Smooth muscle cell (in vitro differentiated cells): ENCODE results near the gene ZNF768. TPM values are rescaled to one million over a fixed set of nuclear protein-coding genes. Genes with fewer than 3 reads are reported as not detected.
A peak's percentile ranks its signal among the peaks of the same experiment; 100 is the strongest.

Experiments used
- DNase-seq: peaks from one replicate; lab custom pipeline; 2025; ENCODE audit not compliant: unreplicated experiment; lab: John Stamatoyannopoulos, UW
- H2AFZ ChIP-seq: fragments of 200-600 bp; sonication (generic); 2 replicates; pipeline ENCODE4 v1.6.0; 2016; ENCODE audit warnings: antibody characterized with exemption, low read depth, mild to moderate bottlenecking
- H3F3A ChIP-seq: fragments of 200-600 bp; sonication (generic); 2 replicates; pipeline ENCODE4 v1.6.0; 2017; ENCODE audit warnings: antibody characterized with exemption, low read depth
- H3K27ac ChIP-seq: fragments of 200-600 bp; sonication (generic); 2 replicates; pipeline ENCODE4 v1.5.1; 2016; ENCODE audit warnings: low read depth, mild to moderate bottlenecking
- H3K27me3 ChIP-seq: fragments of 200-600 bp; sonication (generic); 2 replicates; pipeline ENCODE4 v1.6.1; 2016; ENCODE audit warnings: low read depth, mild to moderate bottlenecking
- H3K36me3 ChIP-seq: fragments of 200-600 bp; sonication (generic); 2 replicates; pipeline ENCODE4 v1.5.1; 2016; ENCODE audit warnings: low read depth
- H3K4me1 ChIP-seq: fragments of 200-600 bp; sonication (generic); 2 replicates; pipeline ENCODE4 v1.5.1; 2016; ENCODE audit warnings: low read depth
- H3K4me2 ChIP-seq: fragments of 200-600 bp; sonication (generic); 2 replicates; pipeline ENCODE4 v1.6.0; 2016; ENCODE audit warnings: mild to moderate bottlenecking
- H3K4me3 ChIP-seq: fragments of 200-600 bp; sonication (generic); 2 replicates; pipeline ENCODE4 v1.5.1; 2016; ENCODE audit warnings: mild to moderate bottlenecking
- H3K79me2 ChIP-seq: fragments of 200-600 bp; sonication (generic); 2 replicates; pipeline ENCODE4 v1.6.0; 2016; ENCODE audit warnings: low read depth, mild to moderate bottlenecking
- H3K9ac ChIP-seq: fragments of 200-600 bp; sonication (generic); 2 replicates; pipeline ENCODE4 v1.6.0; 2016; ENCODE audit warnings: low read depth
- H3K9me3 ChIP-seq: fragments of 200-600 bp; sonication (generic); replicated peaks from 2 replicates; pipeline ENCODE4 v1.5.1; 2016; ENCODE audit warnings: low read depth
- H4K20me1 ChIP-seq: fragments of 200-600 bp; sonication (generic); 2 replicates; pipeline ENCODE4 v1.6.0; 2016; ENCODE audit warnings: low read depth
- WGBS: methylation state at CpG from one replicate; pipeline ENCODE4 v1.1.7; 2016; ENCODE audit warnings: low lambda C conversion rate; 5-methylcytosine and 5-hydroxymethylcytosine counted together
- polyA plus RNA-seq: library from polyadenylated mRNA; unstranded; fragments of >200 nt; fragmentation: Nextera tagmentation; extraction: Ambion mirVana; gene quantifications from 2 replicates; pipeline ENCODE4 v1.2.1, GENCODE V29; 2016
- total RNA-seq: library from RNA; depleted of rRNA; stranded (reverse); fragments of >200 nt; gene quantifications from 2 replicates; pipeline ENCODE4 v1.2.3, GENCODE V29; 2014
- TF ChIP-seq, protein P1 (sequence below): fragments of 200-600 bp; sonication (generic); IDR thresholded peaks from 2 replicates; pipeline ENCODE4 v1.5.1; 2017; ENCODE audit warnings: borderline replicate concordance, mild to moderate bottlenecking, antibody characterized with exemption; ENCODE audit not compliant: insufficient read depth, poor library complexity, severe bottlenecking

The ZNF768 gene
- total and polyA plus RNA-seq, 2 experiments from 2014 or later, result 15.4 to 18.6 TPM

DNA sequence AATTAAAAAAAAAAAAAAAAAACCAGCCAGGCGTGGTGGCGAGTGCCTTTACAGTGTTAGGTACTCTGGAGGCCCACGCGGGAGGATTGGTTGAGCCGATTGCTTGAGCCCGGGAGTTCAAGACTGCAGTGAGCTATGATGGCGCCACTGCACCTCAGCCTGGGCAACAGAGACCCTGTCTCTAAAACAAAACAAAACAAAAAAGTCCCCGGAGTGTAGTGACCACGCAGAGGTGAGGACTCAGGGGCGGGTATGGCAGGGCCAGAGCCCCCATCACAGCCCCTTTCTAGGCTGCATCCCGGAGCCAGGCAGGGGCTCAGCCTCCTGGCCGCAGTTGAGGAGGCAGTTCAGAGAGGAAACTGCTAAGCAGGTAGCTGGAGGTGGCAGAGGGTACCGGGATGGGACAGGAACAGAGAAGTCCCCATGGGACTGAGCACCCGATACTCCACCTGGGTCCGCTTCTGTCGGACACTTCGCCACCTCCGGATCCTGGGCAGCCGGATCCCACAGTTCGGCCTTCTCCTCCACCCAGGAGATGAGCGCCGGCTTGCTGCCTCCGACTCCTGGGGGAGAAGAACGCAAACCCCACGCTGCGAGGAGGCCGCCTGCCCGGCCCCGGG, 7.5 kb upstream of the ZNF768 start:
- DNase-seq, result no peak
- WGBS, result 20% methylated on average over 29 of the region's 29 CpGs

DNA sequence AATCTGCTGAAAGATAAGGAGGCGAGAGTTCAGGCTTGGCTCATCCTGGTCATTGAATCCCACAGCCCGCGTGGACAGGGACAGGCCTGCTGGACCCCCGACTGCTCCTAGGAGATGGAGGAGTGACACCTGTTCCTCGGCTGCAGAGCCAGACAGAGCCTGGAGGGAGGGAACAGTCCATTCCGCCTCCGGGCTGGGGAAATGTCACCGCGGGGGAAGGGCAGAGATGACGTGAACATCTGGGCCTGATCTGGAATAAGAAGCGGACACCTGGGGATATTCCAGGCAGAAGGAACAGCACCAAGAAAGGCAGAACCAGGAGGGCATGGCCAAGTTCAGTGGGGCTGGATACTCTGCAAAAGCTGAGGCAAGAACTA, 6.8 kb upstream of the ZNF768 start:
- Histone ChIP-seq H3K9me3 (no peaks in the 10 kb centered on the region), H3K4me1 (peaks cover 14% of the 10 kb centered on the region), H3K4me2 (peak overlapping the region; percentile 89), H3F3A (peaks cover 7% of the 10 kb centered on the region), H3K27ac (no peak overlapping the region), H2AFZ (no peak overlapping the region), H3K9ac (no peak overlapping the region), H3K36me3 (no peaks in the 10 kb centered on the region), H3K79me2 (peaks cover 17% of the 10 kb centered on the region), H3K27me3 (no peaks in the 10 kb centered on the region), H3K4me3 (peak overlapping the region; percentile 85), H4K20me1 (no peaks in the 10 kb centered on the region)
- TF ChIP-seq, protein P1, sequence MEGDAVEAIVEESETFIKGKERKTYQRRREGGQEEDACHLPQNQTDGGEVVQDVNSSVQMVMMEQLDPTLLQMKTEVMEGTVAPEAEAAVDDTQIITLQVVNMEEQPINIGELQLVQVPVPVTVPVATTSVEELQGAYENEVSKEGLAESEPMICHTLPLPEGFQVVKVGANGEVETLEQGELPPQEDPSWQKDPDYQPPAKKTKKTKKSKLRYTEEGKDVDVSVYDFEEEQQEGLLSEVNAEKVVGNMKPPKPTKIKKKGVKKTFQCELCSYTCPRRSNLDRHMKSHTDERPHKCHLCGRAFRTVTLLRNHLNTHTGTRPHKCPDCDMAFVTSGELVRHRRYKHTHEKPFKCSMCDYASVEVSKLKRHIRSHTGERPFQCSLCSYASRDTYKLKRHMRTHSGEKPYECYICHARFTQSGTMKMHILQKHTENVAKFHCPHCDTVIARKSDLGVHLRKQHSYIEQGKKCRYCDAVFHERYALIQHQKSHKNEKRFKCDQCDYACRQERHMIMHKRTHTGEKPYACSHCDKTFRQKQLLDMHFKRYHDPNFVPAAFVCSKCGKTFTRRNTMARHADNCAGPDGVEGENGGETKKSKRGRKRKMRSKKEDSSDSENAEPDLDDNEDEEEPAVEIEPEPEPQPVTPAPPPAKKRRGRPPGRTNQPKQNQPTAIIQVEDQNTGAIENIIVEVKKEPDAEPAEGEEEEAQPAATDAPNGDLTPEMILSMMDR, result no peak
- 81% methylated on average over 11 of the region's 11 CpGs for WGBS
- no peak for DNase-seq

More for the DNA sequence above, 7.5 kb upstream of the ZNF768 start:
- Histone ChIP-seq H3K4me3 (peak overlapping the region; percentile 85), H3F3A (peaks cover 7% of the 10 kb centered on the region), H4K20me1 (no peaks in the 10 kb centered on the region), H3K27ac (peak overlapping the region; percentile 64), H3K27me3 (no peaks in the 10 kb centered on the region), H3K36me3 (no peaks in the 10 kb centered on the region), H3K4me1 (peaks cover 13% of the 10 kb centered on the region), H3K9me3 (no peaks in the 10 kb centered on the region), H2AFZ (peak overlapping the region; percentile 99), H3K79me2 (peaks cover 17% of the 10 kb centered on the region), H3K4me2 (peak overlapping the region; percentile 89), H3K9ac (peak overlapping the region; percentile 89)
- TF ChIP-seq, protein P1, result no peak

DNA sequence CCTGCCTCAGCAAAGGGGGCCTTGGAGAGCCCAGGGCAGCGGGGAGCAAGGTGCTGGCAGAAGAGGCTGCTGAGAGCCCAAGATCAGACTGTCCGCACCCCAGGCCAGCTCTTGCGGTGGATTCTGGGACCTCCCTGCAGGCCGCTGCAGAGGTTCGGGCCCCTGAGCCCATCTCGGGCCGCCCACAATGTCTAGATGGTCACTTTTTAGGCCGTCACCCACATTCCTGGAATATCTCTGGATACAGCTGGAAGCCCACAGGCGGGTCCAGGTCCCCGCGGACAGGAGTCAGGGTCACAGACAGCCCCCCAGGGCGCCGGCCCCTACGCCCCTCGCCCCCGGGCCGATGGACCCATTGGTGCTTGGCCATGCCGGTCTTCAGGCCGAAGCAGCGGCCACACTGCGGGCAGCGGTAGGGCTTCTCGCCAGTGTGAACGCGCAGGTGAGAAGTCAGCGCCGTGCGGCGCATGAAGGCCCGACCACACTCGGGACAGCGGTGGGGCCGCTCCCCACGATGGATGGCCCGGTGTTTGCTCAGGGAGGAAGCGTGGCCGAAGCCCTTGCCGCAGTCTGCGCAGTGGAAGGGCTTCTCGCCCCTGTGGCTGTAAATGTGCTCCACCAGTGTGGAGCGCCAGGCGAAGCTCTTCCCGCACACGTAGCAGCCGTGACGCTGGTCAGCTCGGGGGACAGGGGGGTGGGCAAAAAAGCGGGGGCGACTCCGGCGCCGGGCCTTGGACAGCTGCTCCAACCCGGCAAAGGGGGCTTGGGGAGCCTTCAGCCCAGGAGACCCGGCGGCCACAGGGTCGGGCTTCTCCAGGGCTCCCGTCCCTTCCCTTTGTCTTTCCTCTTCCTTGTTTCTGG, 6.1 kb upstream of the ZNF768 start:
- Histone ChIP-seq H3K79me2 (peaks cover 17% of the 10 kb centered on the region), H3K27ac (no peak overlapping the region), H3K27me3 (no peaks in the 10 kb centered on the region), H3K9me3 (no peaks in the 10 kb centered on the region), H2AFZ (no peak overlapping the region), H3K4me1 (peaks cover 21% of the 10 kb centered on the region), H3K4me3 (no peak overlapping the region), H3K36me3 (no peaks in the 10 kb centered on the region), H3K9ac (no peak overlapping the region), H3K4me2 (no peak overlapping the region), H4K20me1 (no peaks in the 10 kb centered on the region), H3F3A (peaks cover 11% of the 10 kb centered on the region)
- 97% methylated on average over 56 of the region's 57 CpGs for WGBS
- TF ChIP-seq, protein P1, result no peak
- no peak for DNase-seq
